Urinary bladder (tissue), 4 donors: ENCODE data around the gene OR5A2. TPM values are rescaled to one million over a fixed set of nuclear protein-coding genes. Genes with fewer than 3 reads are reported as not detected.
"Not testable (repeated sequence)": the region's sequence is repeated elsewhere in the genome, so short reads cannot be mapped to it uniquely, and the experiment has no call there.

Experiments used
- DNase-seq: peaks from one replicate; pipeline ENCODE4 v3.0.0-alpha.2; 2015; ENCODE audit errors: extremely low spot score
- H3K27ac ChIP-seq: one replicate; pipeline ENCODE4 v1.5.1; 2013; ENCODE audit warnings: low read depth, mild to moderate bottlenecking, moderate library complexity
- H3K36me3 ChIP-seq: one replicate; pipeline ENCODE4 v1.6.1; 2013; ENCODE audit warnings: mild to moderate bottlenecking, moderate library complexity; ENCODE audit not compliant: insufficient read depth
- H3K4me1 ChIP-seq: one replicate; pipeline ENCODE4 v1.6.1; 2013; ENCODE audit warnings: mild to moderate bottlenecking, moderate library complexity; ENCODE audit not compliant: insufficient read depth
- H3K4me3 ChIP-seq: one replicate; pipeline ENCODE4 v1.5.1; 2013; ENCODE audit warnings: low read depth, low read length
- WGBS: extraction: QIAGEN DNeasy Blood & Tissue Kit; methylation state at CpG from one replicate; pipeline ENCODE4 v1.1.7; 2013; 5-methylcytosine and 5-hydroxymethylcytosine counted together
- polyA plus RNA-seq: library from polyadenylated mRNA; stranded (reverse); fragments of 200-250 nt; gene quantifications from one replicate; pipeline ENCODE4 v1.2.3, GENCODE V29; 2013
- total RNA-seq: library from RNA; depleted of rRNA; stranded (reverse); fragments of >200 nt; gene quantifications from one replicate; pipeline ENCODE4 v1.2.3, GENCODE V29; 2014
- donor health status: healthy with polysubstance abuse.
- donor health status: healthy.

The OR5A2 gene
- total and polyA plus RNA-seq, 2 donors, result not detected

- WGBS, result 64% methylated on average over 2 of the region's 2 CpGs
- no peaks in the 10 kb centered on the region for H3K4me1 ChIP-seq
Measured at GRCh38 chr11:59418156-59418555, 8.1 kb downstream of the OR5A2 start.

GRCh38 chr11:59417023-59417422 lies 9.2 kb downstream of the OR5A2 start:
- Histone ChIP-seq H3K4me3 (no peak overlapping the region), H3K4me1 (no peaks in the 10 kb centered on the region), H3K27ac (no peak overlapping the region), H3K36me3 (no peaks in the 10 kb centered on the region)
- 56% methylated on average over 5 of the region's 5 CpGs for WGBS
- DNase-seq, result no peak

More at GRCh38 chr11:59418156-59418555, 8.1 kb downstream of the OR5A2 start:
- Histone ChIP-seq H3K4me3 (no peak overlapping the region), H3K27ac (no peak overlapping the region), H3K36me3 (no peaks in the 10 kb centered on the region)
- DNase-seq, result no peak

GRCh38 chr11:59416613-59417012 lies 9.6 kb downstream of the OR5A2 start:
- H3K27ac ChIP-seq, result no peak overlapping the region
- no peaks in the 10 kb centered on the region for H3K36me3 ChIP-seq
- 86% methylated on average over 5 of the region's 5 CpGs for WGBS
- H3K4me1 ChIP-seq, result no peaks in the 10 kb centered on the region
- DNase-seq, result no peak
- no peak overlapping the region for H3K4me3 ChIP-seq

- DNase-seq, result no peak
- Histone ChIP-seq H3K4me3 (no peak overlapping the region), H3K36me3 (no peaks in the 10 kb centered on the region), H3K4me1 (no peaks in the 10 kb centered on the region), H3K27ac (no peak overlapping the region)
- 75% methylated on average over 1 of the region's 1 CpG for whole genome bisulfite sequencing
Measured at GRCh38 chr11:59415111-59415510, 11.1 kb downstream of the OR5A2 start.

- Histone ChIP-seq H3K27ac (no peak overlapping the region), H3K36me3 (no peaks in the 10 kb centered on the region), H3K4me1 (no peaks in the 10 kb centered on the region), H3K4me3 (no peak overlapping the region)
- 62% methylated on average over 2 of the region's 2 CpGs for WGBS
- DNase-seq, result no peak
Measured at GRCh38 chr11:59413646-59414045, 12.6 kb downstream of the OR5A2 start.

- H3K36me3 ChIP-seq, result no peaks in the 10 kb centered on the region
- no peaks in the 10 kb centered on the region for H3K4me1 ChIP-seq
- DNase-seq, result no peak
- no peak overlapping the region for H3K4me3 ChIP-seq
- H3K27ac ChIP-seq, result no peak overlapping the region
Measured at GRCh38 chr11:59403546-59403945, 22.7 kb downstream of the OR5A2 start.

- WGBS, result 58% methylated on average over 2 of the region's 2 CpGs
- no peak overlapping the region for H3K27ac ChIP-seq
- no peak overlapping the region for H3K4me3 ChIP-seq
- H3K4me1 ChIP-seq, result no peaks in the 10 kb centered on the region
- H3K36me3 ChIP-seq, result no peaks in the 10 kb centered on the region
- DNase-seq, result no peak
Measured at GRCh38 chr11:59401262-59401552, 25.0 kb downstream of the OR5A2 start.

- Histone ChIP-seq H3K27ac (no peak overlapping the region), H3K4me3 (no peak overlapping the region), H3K4me1 (no peaks in the 10 kb centered on the region), H3K36me3 (no peaks in the 10 kb centered on the region)
- 73% methylated on average over 3 of the region's 3 CpGs for WGBS
- DNase-seq, result no peak
Measured at GRCh38 chr11:59400461-59401261, 25.6 kb downstream of the OR5A2 start.

- no peak for DNase-seq
- Histone ChIP-seq H3K4me3 (no peak overlapping the region), H3K4me1 (no peaks in the 10 kb centered on the region), H3K36me3 (no peaks in the 10 kb centered on the region), H3K27ac (no peak overlapping the region)
Measured at GRCh38 chr11:59394186-59394585, 32.0 kb downstream of the OR5A2 start.

GRCh38 chr11:59380263-59381059 lies 45.8 kb downstream of the OR5A2 start:
- no peak overlapping the region for H3K4me3 ChIP-seq
- no peak for DNase-seq
- H3K36me3 ChIP-seq, result no peaks in the 10 kb centered on the region
- no peak overlapping the region for H3K27ac ChIP-seq
- no peaks in the 10 kb centered on the region for H3K4me1 ChIP-seq
- WGBS, result 50% methylated on average over 2 of the region's 2 CpGs

- H3K4me1 ChIP-seq, H3K27ac ChIP-seq, DNase-seq, H3K36me3 ChIP-seq, H3K4me3 ChIP-seq: not testable (repeated sequence)
- WGBS, result 48% methylated on average over 3 of the region's 3 CpGs
Measured at GRCh38 chr11:59372324-59372723, 53.9 kb downstream of the OR5A2 start.

GRCh38 chr11:59368238-59369022 lies 57.8 kb downstream of the OR5A2 start:
- Histone ChIP-seq H3K4me3 (no peak overlapping the region), H3K27ac (no peak overlapping the region), H3K36me3 (no peaks in the 10 kb centered on the region), H3K4me1 (no peaks in the 10 kb centered on the region)
- DNase-seq, result no peak
- WGBS, result 53% methylated on average over 8 of the region's 8 CpGs
